Endothelial cell of umbilical vein (primary cell): ENCODE measurements around the gene PYGB. TPM values are rescaled to one million over a fixed set of nuclear protein-coding genes. Genes with fewer than 3 reads are reported as not detected.

Experiments
- BruUV-seq: library from RNA; stranded (reverse); fragments of 400-500 nt; replicated peaks from 2 replicates; lab custom pipeline; 2021; lab: Mats Ljungman, UMichigan
- CTCF ChIA-PET: fragments of 300-600, 350-600 bp; sonication (Branson Sonifier 250); formaldehyde crosslinking; loops from one replicate; lab custom pipeline; 2021; ENCODE audit warnings: antibody characterized with exemption, inconsistent platforms; lab: Charles Lee
- POLR2A ChIA-PET: fragments of 300-600, 350-600 bp; sonication (Branson Sonifier 250); formaldehyde crosslinking; loops from one replicate; lab custom pipeline; 2021; ENCODE audit warnings: antibody characterized with exemption, inconsistent platforms; lab: Charles Lee
- DNase-seq: peaks from one replicate; pipeline ENCODE4 v3.0.0-alpha.2; 2011; ENCODE audit warnings: low read depth, low spot score
- FAIRE-seq: peaks from 2 replicates; lab custom pipeline; 2011; peaks lifted over from hg19 to GRCh38; lab: Jason Lieb, UNC
- H2AFZ ChIP-seq: 2 replicates; pipeline ENCODE4 v1.6.0; 2012; ENCODE audit warnings: low read depth, low read length, control low read depth, inconsistent platforms
- H3K27ac ChIP-seq: 2 replicates; pipeline ENCODE4 v1.5.1; 2011; ENCODE audit warnings: low read depth, mild to moderate bottlenecking, control low read depth, low read length, moderate library complexity; ENCODE audit not compliant: insufficient read depth
- H3K27me3 ChIP-seq, 2 experiments: 2 replicates each; pipeline versions ENCODE4 v1.6.0 to v1.6.1; 2011; ENCODE audit warnings: low read length in 2 of 2, mixed read lengths in 1 of 2; ENCODE audit not compliant: control insufficient read depth in 2 of 2, insufficient read depth in 2 of 2
- H3K36me3 ChIP-seq, 2 experiments: 2 replicates in 1 of 2; 3 replicates in 1 of 2; pipeline ENCODE4 v1.5.1; 2011; ENCODE audit warnings: low read length in 2 of 2, mild to moderate bottlenecking in 1 of 2, moderate library complexity in 1 of 2; ENCODE audit not compliant: control insufficient read depth in 2 of 2, insufficient read depth in 2 of 2; ENCODE audit errors: extremely low read depth in 1 of 2
- H3K4me1 ChIP-seq: 3 replicates; pipeline ENCODE4 v1.5.1; 2011; ENCODE audit warnings: mild to moderate bottlenecking, low read length; ENCODE audit not compliant: control insufficient read depth, insufficient read depth; ENCODE audit errors: extremely low read depth
- H3K4me2 ChIP-seq: 2 replicates; pipeline ENCODE4 v1.6.1; 2011; ENCODE audit warnings: low read length, control low read depth, mixed read lengths; ENCODE audit not compliant: insufficient read depth
- H3K4me3 ChIP-seq, 3 experiments: fragments of 200-600 bp in 1 of 3; sonication (generic), shearing (Covaris generic) in 1 of 3; replicated peaks in 1 of 3; 2 replicates each; pipeline ENCODE4 v1.5.1; 2011 to 2016; ENCODE audit warnings: control low read depth in 3 of 3, low read length in 3 of 3, mild to moderate bottlenecking in 2 of 3, inconsistent platforms in 1 of 3, low read depth in 1 of 3, moderate library complexity in 1 of 3; ENCODE audit not compliant: insufficient read depth in 1 of 3
- H3K79me2 ChIP-seq: 2 replicates; pipeline ENCODE4 v1.6.0; 2012; ENCODE audit warnings: low read length, inconsistent platforms; ENCODE audit not compliant: control insufficient read depth, insufficient read depth
- H3K9ac ChIP-seq: replicated peaks from 2 replicates; pipeline ENCODE3; 2011; ENCODE audit warnings: low read length, control low read depth; ENCODE audit not compliant: insufficient read depth; ENCODE audit errors: extremely low read depth
- H3K9me1 ChIP-seq: replicated peaks from 3 replicates; pipeline ENCODE4 v1.6.0; 2011; ENCODE audit warnings: mild to moderate bottlenecking, low read length; ENCODE audit not compliant: control insufficient read depth, insufficient read depth; ENCODE audit errors: extremely low read depth
- H3K9me3 ChIP-seq: replicated peaks from 2 replicates; pipeline ENCODE4 v1.5.1; 2012; ENCODE audit warnings: low read length, inconsistent platforms; ENCODE audit not compliant: control insufficient read depth, insufficient read depth
- H4K20me1 ChIP-seq: replicated peaks from 2 replicates; pipeline ENCODE3; 2011; ENCODE audit warnings: mild to moderate bottlenecking, low read length; ENCODE audit not compliant: control insufficient read depth, insufficient read depth; ENCODE audit errors: extremely low read depth
- CTCF ChIP-seq, 2 donors: IDR thresholded peaks; 1 replicate in 1 of 2; 2 replicates in 1 of 2; pipeline ENCODE4 v1.5.1; 2011; ENCODE audit warnings: low read length in 2 of 2, mild to moderate bottlenecking in 2 of 2, moderate library complexity in 2 of 2, control low read depth in 1 of 2, inconsistent platforms in 1 of 2, low read depth in 1 of 2; ENCODE audit not compliant: insufficient read depth in 1 of 2; ENCODE audit errors: extremely low read depth in 1 of 2
- EZH2 ChIP-seq: IDR thresholded peaks from 2 replicates; pipeline ENCODE4 v1.6.1; 2012; ENCODE audit warnings: borderline replicate concordance, low read depth, mild to moderate bottlenecking, moderate library complexity, low read length, inconsistent platforms; ENCODE audit not compliant: severe bottlenecking
- FOS ChIP-seq: IDR thresholded peaks from 2 replicates; pipeline ENCODE4 v1.6.1; 2011; ENCODE audit warnings: mild to moderate bottlenecking, low read length, moderate library complexity, borderline replicate concordance; ENCODE audit not compliant: insufficient read depth
- GATA2 ChIP-seq: IDR thresholded peaks from 2 replicates; pipeline ENCODE4 v1.7.0; 2011; ENCODE audit warnings: low read depth, mild to moderate bottlenecking, moderate library complexity, mixed read lengths, low read length; ENCODE audit not compliant: insufficient read length, insufficient read depth
- JUN ChIP-seq: IDR thresholded peaks from 2 replicates; pipeline ENCODE4 v1.6.1; 2011; ENCODE audit warnings: borderline replicate concordance, low read depth; ENCODE audit not compliant: insufficient read length, insufficient read depth
- MAX ChIP-seq: IDR thresholded peaks from 2 replicates; pipeline ENCODE4 v1.6.1; 2011; ENCODE audit not compliant: insufficient read depth, insufficient read length
- MYC ChIP-seq: IDR thresholded peaks from one replicate; pipeline ENCODE4 v1.6.1; 2011; ENCODE audit warnings: mild to moderate bottlenecking, low read depth, low read length
- POLR2A ChIP-seq: IDR thresholded peaks from 2 replicates; pipeline ENCODE4 v1.6.1; 2012; ENCODE audit warnings: low read depth, mild to moderate bottlenecking, control low read depth, low read length
- POLR2AphosphoS5 ChIP-seq: IDR thresholded peaks from 2 replicates; pipeline ENCODE4 v1.6.1; 2012; ENCODE audit warnings: low read depth, mild to moderate bottlenecking, control low read depth, low read length, moderate library complexity; ENCODE audit not compliant: insufficient read depth
- dilution Hi-C: fragments of 300-500 bp; cut with MboI; formaldehyde crosslinking; loops from one replicate; pipeline ENCODE4 v1.15.0; 2019; ENCODE audit warnings: low sequenced_read_pairs; ENCODE audit not compliant: extremely low pct_ligation_motif_present
- intact Hi-C: fragments of 100-400 bp; cut with micrococcal nuclease; formaldehyde crosslinking; loops from one replicate; pipeline ENCODE4 v1.10.0; 2022
- polyA plus RNA-seq, 4 experiments: library from polyadenylated mRNA; depleted of rRNA in 3 of 4; stranded (reverse) in 3 of 4; unstranded in 1 of 4; fragments of >200 nt; gene quantifications; 2 replicates each; pipeline versions ENCODE4 v1.2.1 to v1.2.3, GENCODE V29; 2011 to 2012; ENCODE audit warnings: missing spikeins in 1 of 4
- total RNA-seq: library from RNA; stranded (reverse); gene quantifications from 2 replicates; pipeline ENCODE4 v1.2.3, GENCODE V29; 2021

Gene PYGB
- total and polyA plus RNA-seq, 2 donors (not counting 3 experiments of a cell fraction or from before 2014, with no cell fraction given) = 36.1 to 60.2 TPM

DNA sequence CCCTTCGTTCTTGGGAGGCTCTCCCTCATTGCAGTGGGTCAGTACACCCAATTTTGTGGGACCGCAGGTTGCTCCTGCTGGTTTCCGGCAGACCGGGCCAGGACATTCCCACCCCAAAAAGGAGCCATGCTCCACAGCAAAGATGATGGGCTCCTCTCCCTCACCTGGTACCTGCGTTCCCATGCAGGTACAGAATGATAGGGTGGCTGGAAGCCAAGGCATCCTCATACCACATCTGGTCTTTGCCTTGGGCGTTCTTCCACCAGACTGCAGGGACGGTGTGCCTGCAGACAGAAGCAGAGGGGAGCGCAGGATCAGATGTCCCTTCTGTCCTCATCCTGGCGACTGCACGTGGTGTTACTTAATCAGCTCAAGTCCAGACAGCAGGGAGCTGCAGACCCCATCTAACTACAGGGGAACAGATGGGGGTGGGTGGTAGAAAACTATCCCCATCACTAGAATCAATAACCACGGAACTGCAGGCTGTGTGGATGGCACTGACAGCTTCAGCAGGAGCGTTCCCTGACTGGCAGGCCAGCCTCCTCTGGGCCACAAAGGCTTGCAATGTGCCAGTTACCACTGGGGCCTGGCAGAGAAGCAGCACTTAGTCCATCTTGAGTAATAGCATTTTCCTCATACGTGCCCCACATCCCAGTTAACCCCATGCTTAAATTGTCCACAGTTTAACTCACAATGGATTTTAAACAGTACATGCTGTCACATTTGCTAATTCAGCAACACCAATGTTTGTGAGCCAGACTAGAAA, 72.3 kb downstream of the PYGB start:
- Histone ChIP-seq H3K27ac (no peak overlapping the region), H2AFZ (no peak overlapping the region), H3K27me3 (no peaks in the 10 kb centered on the region), H3K4me3 (no peak overlapping the region), H4K20me1 (no peaks in the 10 kb centered on the region), H3K9me3 (no peaks in the 10 kb centered on the region), H3K4me1 (no peaks in the 10 kb centered on the region), H3K9me1 (no peaks in the 10 kb centered on the region), H3K9ac (no peak overlapping the region), H3K4me2 (no peak overlapping the region), H3K79me2 (no peaks in the 10 kb centered on the region), H3K36me3 (peaks cover 0 to 1% of the 10 kb centered on the region in 2 experiments)
- FAIRE-seq = no peak
- no TSS peak for BruUV-seq
- no peak for DNase-seq
- dilution Hi-C loops (no loop called here), intact Hi-C loops (no loop called here)
- no peak for TF ChIP-seq GATA2
- TF ChIP-seq JUN = no peak
- TF ChIP-seq POLR2A = no peak
- TF ChIP-seq MYC = no peak
- TF ChIP-seq FOS = no peak
- no peak for TF ChIP-seq MAX
- TF ChIP-seq POLR2AphosphoS5 = no peak
- TF ChIP-seq CTCF (IDR thresholded peaks at IDR 0.05; ENCODE audit: extremely low read depth in 1 of 2, insufficient read depth in 1 of 2, low read depth in 1 of 2, low read length in 2 of 2) = no peak
- no peak for TF ChIP-seq EZH2
- CTCF ChIA-PET = interaction anchor here (1.3 to 3.6 kb wide), 3 partner anchors 16 to 79 kb away, joined by 3 to 12 read pairs (median 4); no protein-coding TSS in a partner anchor
- POLR2A ChIA-PET = no interaction called here
